ENCODE data around the gene MATN4.

DNA sequence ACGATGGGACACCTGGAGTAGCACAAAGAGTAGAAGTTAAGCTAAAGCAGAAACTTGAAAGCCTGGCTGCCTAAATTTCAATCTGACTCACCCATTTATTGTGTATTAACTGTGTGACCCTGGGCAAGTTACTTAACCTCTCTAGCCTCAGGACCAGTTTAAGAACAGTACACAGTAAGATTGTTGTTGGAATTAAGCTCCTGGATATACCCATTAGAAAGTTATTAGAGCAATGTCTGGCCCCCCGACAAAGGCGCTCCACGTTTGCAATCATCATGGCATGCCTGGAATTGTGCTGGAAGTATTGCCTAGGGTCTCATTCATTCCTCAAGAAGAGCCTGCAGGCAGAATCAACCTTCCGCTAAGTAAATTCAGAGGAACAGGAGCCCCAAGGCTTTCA is 38.8 kb upstream of the MATN4 start:
- TF ChIP-seq CTCF (IDR thresholded peaks at IDR 0.05; ENCODE audit: low read depth, low read length) (no peak), POLR2A (IDR thresholded peaks at IDR 0.05; ENCODE audit: extremely low read depth, insufficient read length) (no peak), MAX (IDR thresholded peaks at IDR 0.05; ENCODE audit: low read depth, low read length) (no peak)

All from NB4 (cell line).